GM18867 (cell line): Measurements from ENCODE around the gene SH3GL1.

Experiments
- ATAC-seq: cut with Tn5 transposase; IDR thresholded peaks from one replicate; pipeline ENCODE4 v1.9.1; 2021; ENCODE audit warnings: mild to moderate bottlenecking, moderate library complexity; ENCODE audit not compliant: unreplicated experiment

SH3GL1 gene

GRCh38 chr19:4402171-4403004 is 2.0 kb upstream of the SH3GL1 start, which contains the start of gene CHAF1A:
CHAF1A (plus strand) TSS chr19:4402640; CDS start chr19:4402763, 123 bp downstream.
- peak; percentile 72 for ATAC-seq

GRCh38 chr19:4401769-4402170 is 1.4 kb upstream of the SH3GL1 start:
- no peak for ATAC-seq

- ATAC-seq, result peak; percentile 12
These were observed 574 bp downstream of the SH3GL1 start for GRCh38 chr19:4399812-4400134.

- no peak for ATAC-seq
These were observed 3.2 kb downstream of the SH3GL1 start for GRCh38 chr19:4396949-4397783.

- ATAC-seq, result no peak
These were observed 6.3 kb downstream of the SH3GL1 start for GRCh38 chr19:4393947-4394590.

GRCh38 chr19:4391701-4392483 is 8.5 kb downstream of the SH3GL1 start:
- ATAC-seq, result no peak

GRCh38 chr19:4391306-4391693 is 9.0 kb downstream of the SH3GL1 start:
- no peak for ATAC-seq

- ATAC-seq, result no peak
These were observed 9.6 kb downstream of the SH3GL1 start for GRCh38 chr19:4390567-4391305.

GRCh38 chr19:4390017-4390566 is 10.3 kb downstream of the SH3GL1 start:
- ATAC-seq, result no peak

- no peak for ATAC-seq
These were observed 10.8 kb downstream of the SH3GL1 start for GRCh38 chr19:4389511-4390016.

- no peak for ATAC-seq
These were observed 11.3 kb downstream of the SH3GL1 start for GRCh38 chr19:4389064-4389375.

- ATAC-seq, result no peak
These were observed 11.8 kb downstream of the SH3GL1 start for GRCh38 chr19:4388337-4389063.

- no peak for ATAC-seq
These were observed 14.1 kb downstream of the SH3GL1 start for GRCh38 chr19:4386041-4386782.

GRCh38 chr19:4385291-4386040 is 14.9 kb downstream of the SH3GL1 start:
- no peak for ATAC-seq

GRCh38 chr19:4380254-4380727 is 20.1 kb downstream of the SH3GL1 start:
- ATAC-seq, result no peak

- ATAC-seq, result no peak
These were observed 20.7 kb downstream of the SH3GL1 start for GRCh38 chr19:4379383-4380253.

GRCh38 chr19:4378886-4379285 is 21.5 kb downstream of the SH3GL1 start:
- no peak for ATAC-seq
